Gastroesophageal sphincter (tissue), 4 donors: ENCODE measurements around the gene GPR137B. TPM values are rescaled to one million over a fixed set of nuclear protein-coding genes. Genes with fewer than 3 reads are reported as not detected.
"Not testable (repeated sequence)": the region's sequence is repeated elsewhere in the genome, so short reads cannot be mapped to it uniquely, and the experiment has no call there.

ENCODE experiments used
- ATAC-seq: fragments of 150-250 bp; one replicate; pipeline ENCODE4 v1.9.1; 2016; ENCODE audit warnings: mild to moderate bottlenecking, moderate library complexity
- H3K27ac ChIP-seq, 4 donors: fragments of 200-600 bp; sonication (generic) in 3 of 4; 1 replicate in 3 of 4; 2 replicates in 1 of 4; pipeline ENCODE4 v1.5.1; 2016 to 2019
- H3K27me3 ChIP-seq: fragments of 200-600 bp; sonication (generic); one replicate; pipeline ENCODE4 v1.5.1; 2019
- H3K36me3 ChIP-seq, 2 donors: fragments of 200-600 bp; sonication (generic); one replicate each; pipeline ENCODE4 v1.5.1; 2019; ENCODE audit warnings: control low read depth in 1 of 2
- H3K4me1 ChIP-seq, 3 donors: fragments of 200-600 bp; sonication (generic); 1 replicate in 2 of 3; 2 replicates in 1 of 3; pipeline ENCODE4 v1.5.1; 2016 to 2019; ENCODE audit warnings: control low read depth in 2 of 3
- H3K4me3 ChIP-seq, 2 donors: fragments of 200-600 bp; sonication (generic); one replicate each; pipeline ENCODE4 v1.5.1; 2019; ENCODE audit warnings: mild to moderate bottlenecking in 1 of 2, moderate library complexity in 1 of 2
- H3K9me3 ChIP-seq, 3 donors: fragments of 200-600 bp; sonication (generic); one replicate each; pipeline ENCODE4 v1.5.1; 2017 to 2019; ENCODE audit warnings: control low read depth in 2 of 3
- CTCF ChIP-seq, 4 experiments: fragments of 200-600 bp in 2 of 4; fragments of 450-650 bp in 2 of 4; sonication (generic) in 1 of 4; IDR thresholded peaks; one replicate each; pipeline ENCODE4 v1.5.1; 2017 to 2019; ENCODE audit warnings: antibody characterized with exemption in 4 of 4, mild to moderate bottlenecking in 2 of 4, moderate library complexity in 2 of 4
- EP300 ChIP-seq: sonication (generic); formaldehyde crosslinking; IDR thresholded peaks from one replicate; pipeline ENCODE4 v1.6.1; 2017; ENCODE audit warnings: antibody characterized with exemption, mild to moderate bottlenecking
- POLR2A ChIP-seq, 2 donors: fragments of 450-650 bp; IDR thresholded peaks; one replicate each; pipeline ENCODE4 v1.6.1; 2017; ENCODE audit warnings: antibody characterized with exemption in 2 of 2, mild to moderate bottlenecking in 2 of 2, moderate library complexity in 1 of 2
- POLR2AphosphoS5 ChIP-seq: sonication (generic); formaldehyde crosslinking; IDR thresholded peaks from one replicate; pipeline ENCODE4 v1.6.1; 2017; ENCODE audit warnings: antibody characterized with exemption
- WGBS, 2 donors: methylation state at CpG; one replicate each; pipeline ENCODE4 v1.1.5; 2018; ENCODE audit warnings: low coverage in 1 of 2; 5-methylcytosine and 5-hydroxymethylcytosine counted together
- total RNA-seq, 4 donors: library from RNA; depleted of rRNA; stranded (reverse); fragments of >200 nt; gene quantifications; one replicate each; pipeline ENCODE4 v1.1.0, GENCODE V29; 2016

The GPR137B gene
- 10 to 100 TPM; 11.4 to 17.7 (median 14.1) TPM for total RNA-seq

GRCh38 chr1:236142253-236143103 is at the start of gene GPR137B:
TSS of gene GPR137B (plus strand) at chr1:236142539. CDS start at chr1:236142623, 84 bp downstream.
- H3K9me3 ChIP-seq, result no peaks in the 10 kb centered on the region
- peaks cover 0 to 41% (median 0%) of the 10 kb centered on the region in 3 donors for H3K4me1 ChIP-seq
- H3K27ac ChIP-seq, result peak within 1 kb of the TSS in 3 of 4 donors; percentile 42 to 76 (median 57)
- peak; percentile 30 to 33 for TF ChIP-seq POLR2A (IDR thresholded peaks at IDR 0.05)
- TF ChIP-seq CTCF (IDR thresholded peaks at IDR 0.05), result no peak
- no peak for TF ChIP-seq POLR2AphosphoS5
- TF ChIP-seq EP300, result no peak
- H3K36me3 ChIP-seq, result no peaks in the 10 kb centered on the region
- WGBS, 2 donors, result 0% methylated on average over 13 of the region's 105 CpGs; no CpG with 5 or more reads in 1 of the 2 donors
- H3K27me3 ChIP-seq, result peaks cover 36% of the 10 kb centered on the region
- peak within 1 kb of the TSS; percentile 56 to 78 for H3K4me3 ChIP-seq
- ATAC-seq, result peak; percentile 60

- H3K27me3 ChIP-seq, result no peaks in the 10 kb centered on the region
- H3K4me3 ChIP-seq, result no peak overlapping the region
- TF ChIP-seq POLR2A (IDR thresholded peaks at IDR 0.05) (no peak), POLR2AphosphoS5 (no peak), CTCF (IDR thresholded peaks at IDR 0.05) (no peak), EP300 (no peak)
- H3K27ac ChIP-seq, result no peak overlapping the region
- H3K9me3 ChIP-seq, result peaks cover 0 to 4% (median 0%) of the 10 kb centered on the region in 3 donors
- H3K4me1 ChIP-seq, result no peaks in the 10 kb centered on the region
- H3K36me3 ChIP-seq, result no peaks in the 10 kb centered on the region
- ATAC-seq, result no peak
- 31 to 47% methylated on average over 2 to 5 of the region's 5 CpGs for WGBS, 2 donors
Observed at GRCh38 chr1:236092899-236093298, 49.4 kb upstream of the GPR137B start.

GRCh38 chr1:236095705-236096520 is 46.4 kb upstream of the GPR137B start:
- H3K27me3 ChIP-seq, result no peaks in the 10 kb centered on the region
- ATAC-seq, result no peak
- 32 to 50% methylated on average over 2 to 3 of the region's 3 CpGs for WGBS, 2 donors
- no peak overlapping the region for H3K27ac ChIP-seq
- peaks cover 0 to 4% (median 0%) of the 10 kb centered on the region in 3 donors for H3K9me3 ChIP-seq
- no peak for TF ChIP-seq POLR2AphosphoS5
- TF ChIP-seq POLR2A (IDR thresholded peaks at IDR 0.05), result no peak
- no peak for TF ChIP-seq EP300
- TF ChIP-seq CTCF (IDR thresholded peaks at IDR 0.05), result no peak
- no peaks in the 10 kb centered on the region for H3K36me3 ChIP-seq
- no peak overlapping the region for H3K4me3 ChIP-seq
- no peaks in the 10 kb centered on the region for H3K4me1 ChIP-seq

GRCh38 chr1:236096660-236097482 is 45.5 kb upstream of the GPR137B start:
- H3K4me1 ChIP-seq, H3K27me3 ChIP-seq, H3K4me3 ChIP-seq, ATAC-seq, H3K36me3 ChIP-seq, H3K9me3 ChIP-seq: not testable (repeated sequence)
- peak overlapping the region in 3 of 4 donors; percentile 57 to 71 (median 65) for H3K27ac ChIP-seq
- WGBS, 2 donors, result 54 to 60% methylated on average over 13 to 14 of the region's 15 CpGs

- Histone ChIP-seq H3K4me1 (no peaks in the 10 kb centered on the region), H3K36me3 (no peaks in the 10 kb centered on the region), H3K27me3 (peaks cover 12% of the 10 kb centered on the region), H3K27ac (no peak overlapping the region), H3K9me3 (peaks cover 0 to 4% (median 0%) of the 10 kb centered on the region in 3 donors), H3K4me3 (no peak overlapping the region)
- WGBS, 2 donors, result 38% methylated on average over 1 of the region's 1 CpG; no CpG with 5 or more reads in 1 of the 2 donors
- no peak for ATAC-seq
- TF ChIP-seq POLR2A (IDR thresholded peaks at IDR 0.05) (no peak), CTCF (IDR thresholded peaks at IDR 0.05) (no peak), POLR2AphosphoS5 (no peak), EP300 (no peak)
Observed at GRCh38 chr1:236098267-236098666, 44.1 kb upstream of the GPR137B start.
